HCT116 (cell line): ENCODE results near the gene TMEM126B.
"Not testable (repeated sequence)": the region's sequence is repeated elsewhere in the genome, so short reads cannot be mapped to it uniquely, and the experiment has no call there.

Experiments used
- POLR2A ChIP-seq: IDR thresholded peaks from 2 replicates; pipeline ENCODE4 v1.7.0; 2011; ENCODE audit warnings: borderline replicate concordance; ENCODE audit not compliant: insufficient read depth, insufficient read length; ENCODE audit errors: extremely low read depth
- POLR2AphosphoS5 ChIP-seq: IDR thresholded peaks from 2 replicates; pipeline ENCODE4 v1.6.1; 2011; ENCODE audit warnings: mild to moderate bottlenecking, low read depth, low read length, moderate library complexity
- TF ChIP-seq, protein P1 (sequence below): IDR thresholded peaks from 2 replicates; pipeline ENCODE4 v1.6.1; 2012

DNA sequence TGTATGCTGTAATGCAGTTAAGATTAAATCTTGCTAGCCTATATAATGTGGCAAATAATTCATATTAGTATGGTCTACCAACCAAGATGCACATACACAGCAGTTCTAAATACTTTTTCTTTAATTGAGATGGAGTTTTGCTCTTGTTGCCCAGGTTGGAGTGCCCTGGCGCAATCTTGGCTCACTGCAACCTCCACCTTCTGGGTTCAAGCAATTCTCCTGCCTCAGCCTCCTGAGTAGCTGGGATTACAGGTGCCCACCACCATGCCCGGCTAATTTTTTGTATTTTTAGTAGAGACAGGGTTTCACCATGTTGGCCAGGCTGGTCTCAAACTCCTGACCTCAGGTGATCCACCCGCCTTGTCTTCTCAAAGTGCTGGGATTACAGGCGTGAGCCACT is 25.9 kb downstream of the TMEM126B start:
- TF ChIP-seq POLR2AphosphoS5, POLR2A: not testable (repeated sequence)
- TF ChIP-seq, protein P1, sequence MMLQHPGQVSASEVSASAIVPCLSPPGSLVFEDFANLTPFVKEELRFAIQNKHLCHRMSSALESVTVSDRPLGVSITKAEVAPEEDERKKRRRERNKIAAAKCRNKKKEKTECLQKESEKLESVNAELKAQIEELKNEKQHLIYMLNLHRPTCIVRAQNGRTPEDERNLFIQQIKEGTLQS, result not testable (repeated sequence)
